ENCODE measurements around the gene SZT2. TPM values are rescaled to one million over a fixed set of nuclear protein-coding genes. Genes with fewer than 3 reads are reported as not detected.

The SZT2 gene
- polyA plus RNA-seq, 10 donors, result 10.1 to 22.0 (median 13.6) TPM

DNA sequence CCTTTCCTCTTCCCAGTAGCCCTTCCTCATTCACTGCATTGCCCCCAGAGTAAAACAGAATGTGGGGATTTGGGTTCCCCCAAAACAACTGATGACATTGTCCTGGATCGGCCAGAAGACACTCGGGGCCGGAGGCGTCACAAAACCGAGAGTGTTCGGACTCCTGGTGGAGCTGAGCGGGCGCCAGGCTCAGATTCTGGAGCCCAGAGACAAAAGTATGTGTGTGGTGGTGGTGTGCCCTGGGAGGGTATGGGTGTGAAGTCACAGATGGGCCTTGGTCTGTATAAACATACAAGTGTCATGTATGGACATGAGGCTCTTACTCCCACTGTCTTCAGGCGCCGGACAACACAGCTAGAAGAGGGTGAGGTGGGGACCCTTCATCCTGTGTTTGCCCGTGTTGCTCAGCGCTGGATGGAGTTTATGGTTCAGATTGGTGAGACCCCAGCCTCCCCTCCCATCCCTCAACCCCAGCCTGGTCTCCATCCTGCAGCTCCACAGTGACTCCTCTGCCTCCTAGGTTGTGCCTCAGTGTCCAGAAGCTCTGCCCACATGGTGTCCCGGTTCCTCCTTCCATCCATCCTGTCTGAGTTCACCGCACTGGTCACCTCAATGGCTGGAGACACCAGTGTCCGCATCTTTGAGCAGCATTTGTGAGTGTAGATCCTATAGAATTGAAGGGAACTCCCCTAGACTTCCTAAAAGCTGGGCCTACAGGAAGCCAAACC lies 51.6 kb downstream of the SZT2 start:
- no peak for DNase-seq

DNA sequence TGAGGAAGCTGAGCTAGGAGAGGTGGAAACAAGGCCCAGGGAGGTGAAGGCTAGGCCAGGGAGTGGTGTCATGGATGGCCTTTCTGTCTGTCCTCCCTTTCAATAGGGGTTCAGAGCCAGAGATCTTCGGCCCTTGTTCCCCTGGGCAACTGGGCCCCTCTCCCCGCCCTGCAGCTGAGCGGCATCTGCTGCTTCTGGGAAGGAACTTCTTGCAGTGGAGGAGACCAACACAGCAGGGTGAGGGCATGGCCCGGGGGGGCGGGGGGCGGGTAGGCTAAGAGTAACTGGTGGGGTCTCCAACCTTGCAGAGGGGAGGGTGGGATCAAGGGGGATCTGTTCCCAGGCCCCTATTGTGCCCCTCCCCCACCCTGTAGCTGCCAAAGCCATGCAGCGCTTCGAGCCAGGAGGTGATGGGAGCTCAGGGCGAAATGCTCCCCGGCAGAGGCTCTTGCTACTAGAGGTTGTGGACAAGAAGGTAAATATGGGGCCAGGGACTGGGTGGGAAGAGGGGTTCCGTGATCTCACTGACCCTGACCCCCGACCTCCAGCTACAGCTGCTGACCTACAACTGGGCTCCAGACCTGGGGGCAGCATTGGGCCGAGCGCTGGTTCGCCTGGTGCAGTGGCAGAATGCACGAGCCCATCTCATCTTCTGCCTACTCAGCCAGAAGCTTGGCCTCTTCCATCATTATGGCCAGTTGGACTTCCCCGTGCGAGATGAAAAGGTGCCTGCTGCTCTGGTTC lies 52.4 kb downstream of the SZT2 start:
- DNase-seq, result no peak

DNA sequence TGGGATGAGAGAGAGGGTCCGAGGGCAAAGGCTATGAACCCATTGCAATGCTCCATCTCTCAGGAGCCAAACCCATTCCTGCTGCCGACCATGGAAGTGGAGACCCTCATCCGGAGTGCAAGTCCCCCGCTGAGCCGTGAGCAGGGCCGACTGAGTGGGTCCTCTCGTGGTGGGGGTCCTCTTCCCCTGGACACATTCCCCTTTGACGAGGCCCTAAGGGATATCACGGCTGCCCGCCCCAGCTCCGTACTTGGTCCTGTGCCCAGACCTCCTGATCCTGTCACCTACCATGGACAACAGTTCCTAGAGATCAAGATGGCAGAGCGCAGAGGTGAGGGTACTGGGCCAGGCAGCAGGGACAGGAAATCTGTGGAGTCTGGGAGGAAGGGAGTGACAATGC lies 53.1 kb downstream of the SZT2 start:
- DNase-seq, result no peak

DNA sequence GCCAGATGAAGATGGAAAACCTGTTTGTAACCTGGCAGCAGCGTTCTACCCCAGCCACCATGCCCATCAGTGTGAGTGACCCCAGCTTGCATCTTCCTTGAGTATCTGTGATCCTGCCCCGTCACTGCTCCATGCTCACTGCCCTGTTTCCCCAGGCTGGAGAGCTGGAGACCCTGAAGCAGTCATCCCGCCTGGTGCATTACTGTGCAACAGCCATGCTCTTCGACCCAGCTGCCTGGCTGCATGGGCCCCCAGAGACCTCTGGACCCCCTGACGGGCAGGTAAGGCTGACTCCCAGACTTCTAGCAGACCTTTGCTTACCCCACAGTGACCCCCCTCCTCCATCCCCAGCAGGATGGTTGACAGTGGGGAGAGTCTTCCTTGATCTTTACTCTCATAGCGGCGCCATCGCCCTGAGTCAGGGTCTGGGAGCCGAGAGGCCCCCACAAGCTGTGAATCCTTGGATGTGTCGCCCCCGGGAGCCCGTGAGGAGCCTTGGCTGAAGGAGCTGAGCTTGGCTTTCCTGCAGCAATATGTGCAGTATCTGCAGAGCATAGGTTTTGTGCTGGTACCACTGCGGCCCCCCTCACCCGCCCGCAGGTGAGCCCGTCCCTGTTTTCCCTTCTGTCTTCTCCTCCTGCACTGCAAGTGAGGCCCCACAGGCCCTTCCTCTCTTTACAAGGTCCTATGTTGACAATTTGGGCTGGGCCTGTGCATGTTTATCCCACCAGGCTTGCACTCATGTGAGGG lies 53.7 kb downstream of the SZT2 start:
- DNase-seq, result no peak

DNA sequence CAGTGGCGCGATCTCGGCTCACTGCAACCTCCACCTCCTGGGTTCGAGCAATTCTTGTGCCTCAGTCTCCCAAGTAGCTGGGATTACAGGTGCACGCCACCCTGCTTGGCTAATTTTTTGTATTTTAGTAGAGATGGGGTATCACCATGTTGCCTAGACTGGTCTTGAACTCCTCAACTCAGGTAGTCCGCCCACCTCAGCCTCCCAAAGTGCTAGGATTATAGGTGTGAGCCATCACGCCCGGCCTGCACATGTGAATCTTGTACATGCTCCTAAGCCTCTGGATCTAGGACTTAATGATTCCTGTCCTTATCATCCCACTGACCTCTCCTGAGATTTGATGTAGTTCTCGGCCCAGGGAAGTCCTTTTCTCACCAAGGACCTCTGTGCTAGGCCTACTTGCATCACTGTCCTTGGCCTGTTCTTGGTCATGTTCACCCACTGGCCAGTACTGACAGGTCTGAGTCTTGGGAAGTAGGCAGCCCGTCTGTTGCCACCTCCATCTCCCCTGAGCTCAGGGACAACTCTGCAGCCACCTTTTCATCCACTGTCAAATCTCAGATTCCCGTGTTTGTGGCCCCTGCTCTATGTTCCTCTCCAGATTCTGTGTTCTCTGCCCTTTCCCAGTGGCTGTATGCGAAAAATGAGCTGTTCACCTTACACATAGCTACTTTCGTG lies 54.6 kb downstream of the SZT2 start:
- no peak for DNase-seq

DNA sequence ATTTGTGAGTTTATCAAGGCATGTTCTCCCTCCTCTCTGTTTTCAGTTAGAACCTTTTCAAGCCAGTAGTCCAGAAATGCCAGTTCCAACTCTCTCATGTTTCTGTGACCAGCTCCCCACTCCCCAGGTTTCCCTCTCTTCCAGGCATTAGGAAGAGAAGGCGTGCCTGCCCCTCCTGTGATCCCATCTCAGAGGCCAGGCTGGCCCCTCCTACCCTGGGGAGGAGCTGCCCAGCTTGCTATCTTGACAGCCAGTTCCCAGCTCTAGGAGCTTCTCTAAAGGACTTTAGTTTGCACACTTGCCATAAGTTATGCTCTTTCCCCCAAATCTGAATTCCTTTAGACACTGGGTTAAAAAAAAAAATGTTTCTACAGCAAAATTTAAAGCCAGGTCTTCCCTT lies 55.1 kb downstream of the SZT2 start:
- no peak for DNase-seq

DNA sequence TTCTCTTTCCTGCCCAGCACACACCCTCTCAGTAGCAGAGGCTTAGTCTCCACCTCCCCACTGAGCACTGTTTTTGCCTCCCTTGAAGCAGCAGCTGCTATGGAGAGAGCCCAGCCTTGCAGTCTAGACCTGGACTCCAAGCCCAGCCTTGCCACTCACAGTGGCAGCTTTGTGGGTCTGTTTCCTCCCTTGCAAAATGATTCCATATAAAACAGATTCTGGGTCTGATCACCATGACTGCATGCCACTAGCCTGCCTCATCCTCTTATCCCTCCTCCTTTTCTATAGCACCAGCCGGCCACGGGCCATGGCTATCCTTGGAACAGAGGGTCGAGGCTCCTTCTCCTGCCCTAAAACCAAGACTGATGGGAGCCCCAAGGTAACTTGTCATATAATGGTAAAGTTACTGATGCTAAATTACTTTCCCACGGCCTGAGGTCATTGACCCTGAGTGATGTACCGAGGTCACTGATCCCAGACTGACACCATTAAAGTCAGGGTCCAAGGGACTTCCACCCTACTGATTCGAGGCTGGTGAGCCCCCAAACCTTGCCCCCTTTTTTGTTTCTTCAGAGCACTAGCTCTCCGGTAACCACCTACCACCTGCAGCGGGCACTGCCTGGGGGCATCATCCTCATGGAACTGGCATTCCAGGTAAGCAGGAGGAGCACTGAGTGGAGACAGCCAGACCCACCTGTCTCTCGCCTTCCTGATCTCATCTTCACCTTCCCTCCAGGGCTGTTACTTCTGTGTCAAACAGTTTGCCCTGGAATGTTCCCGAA lies 56.1 kb downstream of the SZT2 start:
- DNase-seq, result no peak

DNA sequence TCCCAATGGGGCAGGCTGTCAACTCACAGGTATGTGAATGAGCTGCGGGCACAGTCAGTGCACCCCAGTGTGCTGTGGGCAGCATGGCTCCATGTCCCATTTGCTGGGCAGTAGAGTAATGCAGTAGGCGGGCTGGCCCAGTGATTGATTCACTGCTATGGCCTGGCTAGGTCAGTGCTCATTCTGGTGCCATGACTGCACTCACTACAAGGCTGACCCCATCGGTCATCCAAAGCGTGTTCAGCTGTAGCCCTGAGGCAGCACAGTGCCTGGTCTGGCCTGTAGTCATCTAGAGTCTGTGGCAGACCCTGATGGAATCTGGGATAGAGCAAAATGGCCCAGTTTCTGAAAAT lies 56.7 kb downstream of the SZT2 start:
- no peak for DNase-seq

DNA sequence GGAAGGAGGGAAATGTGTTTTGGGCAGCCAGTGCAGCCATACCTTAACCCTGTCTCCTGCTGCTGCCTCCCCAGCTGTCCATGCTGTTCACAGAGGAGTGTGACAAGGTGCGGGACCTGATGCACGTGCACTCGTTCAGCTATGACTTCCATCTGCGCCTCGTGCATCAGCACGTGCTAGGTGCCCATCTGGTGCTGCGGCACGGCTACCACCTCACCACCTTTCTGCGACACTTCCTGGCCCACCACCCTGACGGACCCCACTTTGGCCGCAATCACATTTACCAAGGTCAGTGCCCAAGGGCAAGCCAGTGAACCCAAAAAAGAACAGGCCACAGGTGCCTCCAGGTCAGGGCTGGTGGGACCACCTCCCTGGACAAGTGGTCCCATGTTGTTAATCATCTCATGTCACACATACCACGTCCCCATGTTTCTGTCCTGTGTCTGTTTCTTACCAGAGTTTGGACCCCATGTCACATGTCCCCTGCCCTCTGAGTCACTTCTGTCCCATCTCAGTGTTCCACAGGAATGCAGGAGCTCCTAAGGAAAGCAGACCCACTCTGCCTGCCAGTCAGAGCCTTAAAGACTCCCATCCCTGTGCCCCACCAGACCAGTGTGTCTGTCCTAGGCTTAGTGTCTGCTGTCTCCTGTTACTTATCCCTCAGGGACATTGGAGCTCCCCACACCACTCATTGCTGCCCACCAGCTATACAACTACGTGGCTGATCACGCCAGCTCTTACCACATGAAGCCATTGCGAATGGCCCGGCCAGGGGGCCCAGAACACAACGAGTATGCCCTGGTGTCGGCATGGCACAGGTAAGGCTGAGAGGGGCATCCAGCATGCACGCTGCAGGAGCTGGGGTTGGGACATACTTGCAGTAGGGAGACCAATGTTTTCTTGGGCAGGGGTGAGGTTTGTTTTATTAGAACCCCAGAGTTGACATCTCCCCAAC lies 57.5 kb downstream of the SZT2 start:
- no peak for DNase-seq

DNA sequence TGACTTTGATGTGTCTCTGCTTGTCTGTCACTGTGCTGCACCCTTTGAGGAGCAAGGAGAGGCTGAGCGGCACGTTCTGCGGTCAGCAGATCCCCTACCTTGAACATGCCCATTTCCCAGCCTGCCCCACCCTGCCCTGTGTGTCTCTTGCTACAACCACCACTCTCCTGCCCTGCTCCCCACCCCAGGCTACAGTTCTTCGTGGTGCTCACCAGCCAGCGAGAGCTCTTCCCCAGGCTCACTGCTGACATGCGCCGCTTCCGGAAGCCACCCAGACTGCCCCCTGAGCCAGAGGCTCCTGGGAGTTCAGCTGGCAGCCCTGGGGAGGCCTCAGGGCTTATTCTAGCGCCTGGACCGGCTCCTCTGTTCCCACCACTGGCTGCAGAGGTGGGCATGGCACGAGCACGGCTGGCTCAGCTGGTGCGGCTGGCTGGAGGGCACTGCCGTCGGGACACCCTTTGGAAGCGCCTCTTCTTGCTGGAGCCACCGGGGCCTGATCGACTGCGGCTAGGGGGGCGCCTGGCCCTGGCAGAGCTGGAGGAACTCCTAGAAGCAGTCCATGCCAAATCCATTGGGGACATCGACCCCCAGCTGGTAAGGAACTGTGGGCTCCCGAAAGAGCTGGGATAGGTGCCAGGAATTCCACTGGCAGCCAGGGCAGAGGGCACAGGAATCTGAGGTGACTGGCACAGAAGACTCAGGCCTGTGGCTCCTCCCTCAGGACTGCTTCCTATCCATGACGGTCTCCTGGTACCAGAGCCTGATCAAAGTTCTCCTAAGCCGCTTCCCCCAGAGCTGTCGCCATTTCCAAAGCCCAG lies 58.4 kb downstream of the SZT2 start:
- DNase-seq, result no peak

DNA sequence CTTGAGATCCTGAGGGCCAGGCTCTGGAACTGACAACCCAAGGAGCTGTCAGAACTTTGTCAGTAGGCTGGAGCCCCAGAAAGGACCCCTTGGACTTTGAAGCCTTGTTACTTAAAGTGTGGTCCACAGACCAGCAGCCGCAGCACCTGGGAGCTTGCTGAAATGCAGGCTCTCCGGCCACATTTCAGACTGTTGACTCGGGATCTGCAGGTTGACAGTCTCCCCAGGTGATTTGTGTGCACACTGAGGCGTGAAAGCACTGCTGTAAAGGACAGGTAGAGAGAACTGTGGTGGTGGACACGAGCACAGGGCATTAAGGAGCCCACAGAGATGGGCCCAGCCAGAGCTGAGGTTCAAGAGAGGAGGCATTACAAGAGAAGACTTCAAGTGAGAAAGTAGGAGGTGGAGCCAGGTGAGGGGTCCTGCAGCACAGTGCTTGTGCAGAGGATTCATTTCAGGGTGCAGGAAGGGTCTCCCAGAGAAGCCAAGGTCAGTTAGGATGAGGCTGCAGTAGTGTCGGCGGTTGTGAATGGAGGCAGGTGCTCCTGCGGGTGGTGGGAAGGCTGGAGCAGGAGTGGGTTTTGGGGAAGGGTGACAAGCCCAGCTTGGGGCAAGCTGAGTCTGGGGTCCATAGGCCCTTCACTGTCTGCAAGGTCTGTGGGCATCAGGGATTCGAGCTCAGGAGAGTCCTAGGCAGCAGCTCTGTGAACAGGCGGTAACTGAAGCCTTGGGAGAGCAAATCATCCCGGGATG lies 59.4 kb downstream of the SZT2 start:
- DNase-seq, result no peak

DNA sequence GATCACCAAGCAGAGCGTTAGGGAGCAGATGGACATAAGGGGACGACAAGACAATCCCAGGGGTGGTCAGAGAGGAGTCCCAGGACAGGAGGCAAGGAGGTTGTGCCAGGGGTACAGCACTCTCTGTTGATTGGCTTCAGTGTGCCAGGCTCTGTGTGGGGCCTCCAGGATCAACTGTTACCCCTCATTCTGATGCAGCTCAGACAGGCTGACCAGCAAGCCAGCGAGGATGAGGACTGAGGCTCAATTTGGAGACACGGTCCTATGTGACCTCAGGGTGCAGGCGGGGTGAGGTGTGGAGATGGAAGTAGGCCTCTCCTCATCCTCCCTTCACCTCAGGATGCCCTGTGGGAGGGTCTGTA lies 60.0 kb downstream of the SZT2 start:
- DNase-seq, result no peak

DNA sequence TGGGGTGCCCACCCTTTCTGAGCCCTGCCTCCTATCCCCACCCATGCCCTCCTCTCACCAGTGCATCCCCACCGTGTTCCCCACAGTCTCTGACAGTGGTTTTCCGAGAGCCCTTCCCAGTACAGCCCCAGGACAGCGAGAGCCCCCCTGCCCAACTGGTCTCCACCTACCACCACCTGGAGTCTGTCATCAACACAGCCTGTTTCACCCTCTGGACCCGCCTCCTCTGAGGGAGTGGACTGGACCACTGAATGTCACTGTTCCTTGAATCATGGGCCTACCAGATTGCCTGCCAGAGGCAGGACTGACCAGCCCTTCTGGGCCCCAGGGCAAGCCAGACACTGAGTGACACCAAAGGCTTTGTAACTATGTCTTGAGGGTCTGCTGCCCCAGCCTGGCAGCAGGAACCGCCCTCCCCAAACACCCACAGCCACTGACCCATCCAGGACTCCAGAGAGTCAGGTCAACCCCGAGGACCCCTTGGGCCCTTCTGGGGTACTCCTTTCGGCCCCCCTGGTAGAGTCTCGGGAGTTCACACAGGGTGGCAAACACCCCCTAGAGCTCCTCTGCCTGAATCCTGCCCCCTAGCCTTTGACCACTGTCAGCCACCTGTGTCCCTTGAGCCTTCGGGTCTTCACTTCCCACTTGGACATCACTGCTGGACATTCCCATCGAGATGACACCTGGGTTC lies 60.7 kb downstream of the SZT2 start:
- DNase-seq, result no peak

DNA sequence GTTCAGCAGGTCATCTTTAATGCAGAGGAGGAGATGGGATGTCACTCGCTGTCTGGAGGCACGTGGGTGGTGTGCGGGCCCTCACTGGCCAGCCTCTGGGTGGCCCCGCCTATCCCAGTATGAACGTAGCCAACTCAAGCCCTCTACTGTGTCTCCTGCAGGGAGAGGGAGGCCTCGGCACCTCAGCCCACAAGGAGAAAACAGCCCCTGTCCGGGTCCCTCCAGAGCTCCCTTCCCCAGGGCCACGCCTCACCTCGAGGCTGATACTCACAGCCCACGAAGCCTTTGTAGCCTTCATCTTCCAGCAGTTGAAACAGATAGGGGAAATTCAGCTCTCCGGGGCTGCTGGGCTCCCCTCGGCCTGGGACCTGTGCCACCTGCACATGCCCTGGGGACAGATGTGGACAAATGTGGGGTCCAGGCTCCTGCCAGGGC lies 61.5 kb downstream of the SZT2 start:
- DNase-seq, result no peak

DNA sequence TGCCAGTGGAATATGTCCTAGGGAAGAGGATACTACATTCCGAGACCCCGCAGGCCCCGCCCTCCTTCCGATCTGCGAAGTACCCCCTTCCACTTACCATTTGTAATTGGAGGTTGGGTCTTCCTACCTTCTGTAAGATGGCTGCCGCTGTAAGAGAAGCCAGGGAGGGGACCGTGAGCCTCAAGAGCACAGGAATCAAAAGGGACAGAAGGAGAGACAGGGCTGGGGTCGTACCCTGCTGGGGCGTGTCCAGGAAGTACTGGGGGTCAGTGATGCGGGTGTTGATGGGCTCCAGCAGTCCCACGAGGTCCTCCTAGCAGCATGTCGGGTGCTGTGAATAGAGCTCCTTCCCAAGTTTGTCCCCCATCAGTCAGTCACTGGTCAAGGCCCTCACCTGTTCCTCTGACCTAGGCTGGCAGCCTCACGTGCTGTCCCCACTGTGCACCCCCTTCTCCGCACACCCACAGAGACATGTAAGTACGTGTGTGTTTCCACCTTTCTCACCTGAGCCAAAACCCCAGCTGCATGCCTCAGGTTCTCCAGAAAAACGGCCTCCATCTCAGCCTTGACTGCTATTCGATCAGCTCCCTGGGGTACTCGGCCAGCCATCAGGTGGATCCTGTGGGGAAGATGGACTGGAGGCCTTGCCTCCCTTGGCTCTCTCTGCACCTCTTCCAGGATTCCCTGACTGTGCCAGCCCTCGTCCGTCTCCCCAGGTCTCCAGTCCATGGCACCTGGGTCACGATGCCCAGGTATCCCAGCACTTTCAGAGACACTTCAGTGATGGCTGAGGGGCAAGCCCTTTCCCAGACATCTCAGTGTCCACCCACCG lies 62.2 kb downstream of the SZT2 start:
- no peak for DNase-seq

DNA sequence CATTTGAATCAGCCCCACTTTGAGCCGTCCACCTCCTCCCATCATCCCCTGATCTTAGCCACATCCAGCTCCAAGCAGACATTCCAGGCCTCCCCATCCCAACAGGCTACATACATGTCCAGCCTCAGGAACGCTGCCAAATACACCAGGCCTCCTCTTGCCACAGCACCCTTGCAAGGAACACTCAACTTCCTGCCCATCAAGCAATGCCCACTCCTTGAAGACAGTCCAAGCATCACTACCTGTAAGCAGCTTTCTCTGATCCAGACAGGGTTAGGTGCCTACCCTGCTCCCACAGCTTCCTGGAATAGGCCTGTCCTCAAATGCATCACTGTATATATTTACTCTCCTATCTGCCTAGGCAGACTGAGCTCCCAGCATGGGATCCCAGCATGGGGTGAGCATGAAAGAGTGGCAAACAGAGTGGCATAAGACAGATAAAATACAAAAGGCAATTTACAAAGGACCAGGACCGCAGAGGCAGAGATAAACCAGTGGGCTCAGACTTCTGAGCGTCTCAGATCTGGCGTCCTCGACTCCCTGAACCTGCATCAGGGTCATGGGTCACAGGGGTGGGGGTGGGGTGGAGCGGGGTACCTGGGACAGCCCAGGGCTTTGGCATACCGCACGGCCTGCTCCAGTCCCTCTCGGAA lies 63.2 kb downstream of the SZT2 start:
- DNase-seq, result peak in 2 of 3 donors; percentile 24 to 64

Measured in muscle of back (tissue), 11 donors.